Measurements from ENCODE around the gene BIN1. TPM values are rescaled to one million over a fixed set of nuclear protein-coding genes. Genes with fewer than 3 reads are reported as not detected.
"Not testable (repeated sequence)": the region's sequence is repeated elsewhere in the genome, so short reads cannot be mapped to it uniquely, and the experiment has no call there.

The BIN1 gene
- polyA plus RNA-seq, 4 donors: 6.7 to 54.3 (median 28.7) TPM

DNA sequence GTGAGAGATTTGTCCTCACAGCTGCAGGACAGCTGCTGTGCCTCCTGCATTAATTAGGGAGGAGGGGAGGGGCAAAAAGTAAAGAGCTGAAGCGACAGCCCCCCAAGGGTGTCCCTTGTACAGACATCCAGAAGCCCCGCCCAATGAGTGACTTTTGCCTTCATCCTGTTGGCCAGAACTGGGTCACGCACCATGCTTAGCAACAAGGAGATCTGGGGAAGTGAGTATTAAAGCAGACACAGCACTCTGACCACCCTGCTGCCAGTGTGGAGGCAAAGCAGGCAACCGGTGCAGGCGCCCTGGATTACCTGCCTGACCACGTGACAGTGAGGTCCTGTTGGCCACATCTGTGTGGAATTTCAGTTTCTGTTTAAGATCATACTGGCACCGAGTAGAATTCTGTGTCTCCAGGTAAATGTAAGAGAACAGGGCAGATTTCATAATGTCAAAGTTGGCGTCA is 21.5 kb upstream of the BIN1 start:
- peak overlapping the region in 2 of 3 donors; percentile 54 to 67 for H3K27ac ChIP-seq (ENCODE audit: low read depth in 1 of 3, low read length in 2 of 3)
- peaks cover 0 to 5% (median 0%) of the 10 kb centered on the region in 3 donors for H3K4me1 ChIP-seq (ENCODE audit: control insufficient read depth in 3 of 3, insufficient read depth in 2 of 3, low read depth in 1 of 3, low read length in 2 of 3)
- H3K9me3 ChIP-seq (ENCODE audit: control insufficient read depth in 2 of 2, insufficient read depth in 1 of 2, low read depth in 1 of 2, low read length in 1 of 2): no peaks in the 10 kb centered on the region
- FAIRE-seq: no peak
- no peaks in the 10 kb centered on the region for H3K27me3 ChIP-seq (ENCODE audit: control insufficient read depth in 3 of 3, insufficient read depth in 3 of 3, low read length in 3 of 3)
- WGBS, 3 donors: 10 to 33% (median 14%) methylated on average over 8 of the region's 8 CpGs
- H3K36me3 ChIP-seq (ENCODE audit: control insufficient read depth in 3 of 3, insufficient read depth in 2 of 3, low read depth in 1 of 3, low read length in 3 of 3): no peaks in the 10 kb centered on the region
- peak; percentile 77 to 87 for DNase-seq
- H3K4me3 ChIP-seq (ENCODE audit: low read depth in 1 of 3, low read length in 3 of 3): peak overlapping the region in 1 of 3 donors; percentile 11

DNA sequence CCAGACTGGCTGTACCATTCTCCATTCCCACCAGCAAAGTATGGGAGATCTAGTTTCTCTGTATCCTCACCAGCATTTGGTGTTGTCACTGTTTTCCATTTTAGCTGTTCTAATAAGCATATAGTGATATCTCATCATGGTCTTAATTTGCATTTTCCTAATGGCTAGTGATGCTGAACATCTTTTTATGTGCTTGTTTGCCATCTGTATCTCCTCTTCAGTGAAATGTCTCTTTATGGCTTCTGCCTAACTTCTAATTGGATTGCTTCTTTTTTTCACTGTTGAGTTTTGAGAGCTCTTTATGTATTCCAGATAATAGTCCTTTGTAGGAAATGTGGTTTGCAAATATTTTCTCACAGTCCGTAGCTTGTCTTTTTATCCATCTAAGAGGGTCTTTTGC is 18.9 kb upstream of the BIN1 start:
- 89 to 93% (median 91%) methylated on average over 1 of the region's 1 CpG for WGBS, 3 donors
- no peak overlapping the region for H3K27ac ChIP-seq (ENCODE audit: low read depth in 1 of 3, low read length in 2 of 3)
- peaks cover 0 to 5% (median 0%) of the 10 kb centered on the region in 3 donors for H3K4me1 ChIP-seq (ENCODE audit: control insufficient read depth in 3 of 3, insufficient read depth in 2 of 3, low read depth in 1 of 3, low read length in 2 of 3)
- DNase-seq (no peak), FAIRE-seq (no peak)
- no peak overlapping the region for H3K4me3 ChIP-seq (ENCODE audit: low read depth in 1 of 3, low read length in 3 of 3)
- no peaks in the 10 kb centered on the region for H3K9me3 ChIP-seq (ENCODE audit: control insufficient read depth in 2 of 2, insufficient read depth in 1 of 2, low read depth in 1 of 2, low read length in 1 of 2)
- no peaks in the 10 kb centered on the region for H3K36me3 ChIP-seq (ENCODE audit: control insufficient read depth in 3 of 3, insufficient read depth in 2 of 3, low read depth in 1 of 3, low read length in 3 of 3)
- H3K27me3 ChIP-seq (ENCODE audit: control insufficient read depth in 3 of 3, insufficient read depth in 3 of 3, low read length in 3 of 3): no peaks in the 10 kb centered on the region

DNA sequence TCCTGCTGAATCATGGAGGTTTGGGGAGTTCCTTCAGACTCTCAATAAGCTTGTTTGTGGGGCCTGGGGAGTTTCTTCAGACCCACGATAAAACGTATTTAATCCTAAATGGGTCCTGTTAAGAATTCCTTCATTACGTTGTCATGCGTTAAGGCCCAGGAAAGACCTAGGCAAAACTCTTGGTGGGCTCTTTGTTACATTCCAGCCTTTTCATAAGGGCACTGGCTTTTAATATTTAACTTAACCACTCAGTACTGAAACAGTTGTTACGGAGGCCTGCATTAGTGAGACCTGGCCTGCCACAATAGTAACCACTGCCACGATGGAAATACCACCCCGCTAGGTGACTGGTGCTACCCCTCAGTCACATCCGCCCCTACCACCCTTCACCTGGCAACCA is 17.5 kb upstream of the BIN1 start:
- no peaks in the 10 kb centered on the region for H3K36me3 ChIP-seq (ENCODE audit: control insufficient read depth in 3 of 3, insufficient read depth in 2 of 3, low read depth in 1 of 3, low read length in 3 of 3)
- H3K4me1 ChIP-seq (ENCODE audit: control insufficient read depth in 3 of 3, insufficient read depth in 2 of 3, low read depth in 1 of 3, low read length in 2 of 3): peaks cover 0 to 5% (median 0%) of the 10 kb centered on the region in 3 donors
- DNase-seq (peak in 1 of 2 donors; percentile 26), FAIRE-seq (no peak)
- H3K27me3 ChIP-seq (ENCODE audit: control insufficient read depth in 3 of 3, insufficient read depth in 3 of 3, low read length in 3 of 3): no peaks in the 10 kb centered on the region
- 90 to 95% (median 94%) methylated on average over 8 of the region's 8 CpGs for WGBS, 3 donors
- peak overlapping the region in 1 of 3 donors; percentile 37 for H3K27ac ChIP-seq (ENCODE audit: low read depth in 1 of 3, low read length in 2 of 3)
- H3K4me3 ChIP-seq (ENCODE audit: low read depth in 1 of 3, low read length in 3 of 3): no peak overlapping the region
- no peaks in the 10 kb centered on the region for H3K9me3 ChIP-seq (ENCODE audit: control insufficient read depth in 2 of 2, insufficient read depth in 1 of 2, low read depth in 1 of 2, low read length in 1 of 2)

DNA sequence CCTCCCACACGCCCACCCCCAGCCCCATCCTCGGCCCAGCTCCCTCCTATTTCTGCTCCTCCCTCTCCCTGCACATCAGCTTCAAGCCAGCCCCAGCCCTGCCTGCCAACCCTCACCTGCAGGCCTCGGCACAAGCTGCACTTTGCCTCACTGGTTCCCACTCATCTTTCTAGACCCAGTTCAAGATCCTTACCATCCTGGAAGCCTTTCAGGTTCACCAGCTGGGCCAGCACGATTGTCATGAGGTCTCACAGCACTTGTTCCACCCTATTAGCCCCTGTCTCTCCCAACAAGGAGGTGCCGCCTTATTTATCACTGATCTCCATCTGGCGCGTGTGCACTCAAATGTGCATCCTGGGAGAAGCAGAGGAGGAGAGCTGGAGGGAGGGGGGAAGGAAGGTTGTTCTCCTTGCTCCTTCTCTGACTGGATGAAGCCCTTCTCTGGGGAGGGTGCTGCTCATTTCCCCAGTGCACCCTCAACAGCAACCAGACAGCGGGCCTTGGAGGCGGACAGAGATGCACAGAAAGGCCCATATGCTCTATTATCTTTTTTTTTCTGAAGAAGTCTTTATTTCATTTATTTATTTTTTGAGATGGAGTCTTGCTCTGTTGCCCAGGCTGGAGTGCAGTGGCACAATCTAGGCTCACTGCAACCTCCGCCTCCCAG is 15.5 kb upstream of the BIN1 start:
- DNase-seq (no peak), FAIRE-seq (no peak)
- Histone ChIP-seq H3K27ac (ENCODE audit: low read depth in 1 of 3, low read length in 2 of 3) (no peak overlapping the region), H3K4me3 (ENCODE audit: low read depth in 1 of 3, low read length in 3 of 3) (no peak overlapping the region), H3K4me1 (ENCODE audit: control insufficient read depth in 3 of 3, insufficient read depth in 2 of 3, low read depth in 1 of 3, low read length in 2 of 3) (peaks cover 0 to 5% (median 0%) of the 10 kb centered on the region in 3 donors), H3K36me3 (ENCODE audit: control insufficient read depth in 3 of 3, insufficient read depth in 2 of 3, low read depth in 1 of 3, low read length in 3 of 3) (no peaks in the 10 kb centered on the region), H3K27me3 (ENCODE audit: control insufficient read depth in 3 of 3, insufficient read depth in 3 of 3, low read length in 3 of 3) (no peaks in the 10 kb centered on the region), H3K9me3 (ENCODE audit: control insufficient read depth in 2 of 2, insufficient read depth in 1 of 2, low read depth in 1 of 2, low read length in 1 of 2) (no peaks in the 10 kb centered on the region)
- WGBS, 3 donors: 79 to 81% (median 80%) methylated on average over 10 of the region's 10 CpGs

DNA sequence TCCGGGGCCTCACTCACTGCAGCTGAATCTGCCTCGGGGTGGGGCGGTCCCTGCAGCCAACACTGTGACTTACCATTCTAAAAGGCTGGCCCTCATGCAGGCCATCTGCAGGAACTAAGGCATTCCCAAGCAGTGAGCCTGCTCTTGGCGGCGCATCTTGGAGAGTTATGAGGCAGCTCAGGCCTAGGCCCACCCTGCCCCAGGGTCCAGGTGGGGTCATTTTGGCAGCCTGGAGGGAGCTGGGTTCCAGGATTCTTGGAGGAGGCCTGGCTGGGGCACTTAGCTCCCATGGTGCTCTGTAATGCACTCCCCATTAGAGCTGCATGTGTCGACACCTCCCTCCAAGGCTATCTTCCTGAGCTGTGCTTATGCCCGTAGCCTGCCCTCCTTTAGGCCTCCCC is 14.8 kb upstream of the BIN1 start:
- 81 to 97% (median 92%) methylated on average over 7 of the region's 7 CpGs for WGBS, 3 donors
- no peak for DNase-seq
- Histone ChIP-seq H3K27me3 (ENCODE audit: control insufficient read depth in 3 of 3, insufficient read depth in 3 of 3, low read length in 3 of 3) (no peaks in the 10 kb centered on the region), H3K4me1 (ENCODE audit: control insufficient read depth in 3 of 3, insufficient read depth in 2 of 3, low read depth in 1 of 3, low read length in 2 of 3) (peaks cover 0 to 5% (median 0%) of the 10 kb centered on the region in 3 donors), H3K27ac (ENCODE audit: low read depth in 1 of 3, low read length in 2 of 3) (no peak overlapping the region), H3K36me3 (ENCODE audit: control insufficient read depth in 3 of 3, insufficient read depth in 2 of 3, low read depth in 1 of 3, low read length in 3 of 3) (no peaks in the 10 kb centered on the region), H3K4me3 (ENCODE audit: low read depth in 1 of 3, low read length in 3 of 3) (no peak overlapping the region), H3K9me3 (ENCODE audit: control insufficient read depth in 2 of 2, insufficient read depth in 1 of 2, low read depth in 1 of 2, low read length in 1 of 2) (no peaks in the 10 kb centered on the region)
- FAIRE-seq: no peak

DNA sequence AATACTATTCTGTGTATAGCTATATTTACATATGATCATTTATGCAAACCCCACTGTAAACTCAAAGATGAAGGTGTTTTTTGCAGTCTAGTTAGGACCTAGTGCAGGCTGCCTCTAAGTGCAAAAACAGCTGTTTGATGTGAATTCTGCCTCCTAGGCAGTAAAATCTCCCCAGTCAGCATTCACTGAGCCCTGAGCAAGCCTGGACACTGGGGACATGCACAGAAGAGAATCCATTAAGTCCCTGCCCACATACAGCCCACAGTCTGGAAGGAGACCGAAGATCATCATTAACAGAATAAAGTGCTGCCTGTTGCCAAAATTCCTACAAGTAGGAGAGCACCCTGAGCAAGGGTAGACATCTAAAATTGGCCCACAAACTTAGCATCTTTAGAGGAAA is 14.4 kb upstream of the BIN1 start:
- Histone ChIP-seq H3K36me3 (ENCODE audit: control insufficient read depth in 3 of 3, insufficient read depth in 2 of 3, low read depth in 1 of 3, low read length in 3 of 3) (no peaks in the 10 kb centered on the region), H3K4me1 (ENCODE audit: control insufficient read depth in 3 of 3, insufficient read depth in 2 of 3, low read depth in 1 of 3, low read length in 2 of 3) (peaks cover 0 to 6% (median 0%) of the 10 kb centered on the region in 3 donors), H3K4me3 (ENCODE audit: low read depth in 1 of 3, low read length in 3 of 3) (no peak overlapping the region), H3K27me3 (ENCODE audit: control insufficient read depth in 3 of 3, insufficient read depth in 3 of 3, low read length in 3 of 3) (no peaks in the 10 kb centered on the region), H3K9me3 (ENCODE audit: control insufficient read depth in 2 of 2, insufficient read depth in 1 of 2, low read depth in 1 of 2, low read length in 1 of 2) (no peaks in the 10 kb centered on the region), H3K27ac (ENCODE audit: low read depth in 1 of 3, low read length in 2 of 3) (no peak overlapping the region)
- FAIRE-seq (no peak), DNase-seq (no peak)
- WGBS, 3 donors: 76 to 88% (median 81%) methylated on average over 1 of the region's 1 CpG

DNA sequence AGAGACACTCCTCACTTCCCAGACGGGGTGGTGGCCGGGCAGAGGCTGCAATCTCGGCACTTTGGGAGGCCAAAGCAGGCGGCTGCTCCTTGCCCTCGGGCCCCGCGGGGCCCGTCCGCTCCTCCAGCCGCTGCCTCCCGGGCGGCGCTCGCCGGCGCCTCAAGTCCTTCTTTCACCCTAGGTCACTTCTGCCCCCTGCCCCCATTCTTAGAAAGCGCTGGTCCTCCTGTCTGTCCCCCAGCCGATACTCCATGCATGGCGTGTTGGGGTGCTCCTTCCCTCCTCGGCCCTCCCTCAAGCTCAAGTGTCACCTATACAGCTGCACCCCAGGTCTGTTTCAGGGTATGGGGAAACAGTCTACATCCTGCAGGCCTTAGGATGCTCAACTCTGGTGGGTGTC is 13.5 kb upstream of the BIN1 start:
- not testable (repeated sequence) for DNase-seq; H3K27ac ChIP-seq (ENCODE audit: low read depth in 1 of 3, low read length in 2 of 3); H3K4me3 ChIP-seq (ENCODE audit: low read depth in 1 of 3, low read length in 3 of 3); H3K9me3 ChIP-seq (ENCODE audit: control insufficient read depth in 2 of 2, insufficient read depth in 1 of 2, low read depth in 1 of 2, low read length in 1 of 2); H3K27me3 ChIP-seq (ENCODE audit: control insufficient read depth in 3 of 3, insufficient read depth in 3 of 3, low read length in 3 of 3); FAIRE-seq; H3K36me3 ChIP-seq (ENCODE audit: control insufficient read depth in 3 of 3, insufficient read depth in 2 of 3, low read depth in 1 of 3, low read length in 3 of 3)
- peaks cover 0 to 11% (median 2%) of the 10 kb centered on the region in 3 donors for H3K4me1 ChIP-seq (ENCODE audit: control insufficient read depth in 3 of 3, insufficient read depth in 2 of 3, low read depth in 1 of 3, low read length in 2 of 3)
- WGBS, 3 donors: 96 to 97% (median 97%) methylated on average over 10 to 20 of the region's 20 CpGs

DNA sequence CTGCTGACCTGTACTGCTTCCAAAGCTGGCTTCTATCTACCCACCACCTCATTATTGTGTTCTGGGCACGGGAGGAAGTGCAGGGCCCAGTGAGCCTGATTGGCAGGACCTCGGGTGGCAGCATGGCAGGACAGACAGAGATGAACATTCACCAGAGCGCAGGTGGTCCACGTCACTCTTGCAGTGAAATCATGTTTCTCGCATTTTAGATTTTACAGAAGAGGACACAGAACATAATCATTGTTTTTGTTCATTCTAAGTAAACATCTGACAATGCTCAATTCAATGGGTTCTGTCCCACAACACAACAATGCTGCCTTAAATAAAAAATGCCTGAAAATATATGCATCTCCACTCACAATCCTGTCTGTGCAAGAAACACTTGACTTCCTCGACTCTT is 11.5 kb upstream of the BIN1 start:
- no peak overlapping the region for H3K4me3 ChIP-seq (ENCODE audit: low read depth in 1 of 3, low read length in 3 of 3)
- DNase-seq (no peak), FAIRE-seq (no peak)
- H3K27ac ChIP-seq (ENCODE audit: low read depth in 1 of 3, low read length in 2 of 3): no peak overlapping the region
- no peaks in the 10 kb centered on the region for H3K27me3 ChIP-seq (ENCODE audit: control insufficient read depth in 3 of 3, insufficient read depth in 3 of 3, low read length in 3 of 3)
- no peaks in the 10 kb centered on the region for H3K9me3 ChIP-seq (ENCODE audit: control insufficient read depth in 2 of 2, insufficient read depth in 1 of 2, low read depth in 1 of 2, low read length in 1 of 2)
- H3K36me3 ChIP-seq (ENCODE audit: control insufficient read depth in 3 of 3, insufficient read depth in 2 of 3, low read depth in 1 of 3, low read length in 3 of 3): no peaks in the 10 kb centered on the region
- WGBS, 3 donors: 73 to 86% (median 81%) methylated on average over 6 of the region's 6 CpGs
- peaks cover 0 to 15% (median 2%) of the 10 kb centered on the region in 3 donors for H3K4me1 ChIP-seq (ENCODE audit: control insufficient read depth in 3 of 3, insufficient read depth in 2 of 3, low read depth in 1 of 3, low read length in 2 of 3)

DNA sequence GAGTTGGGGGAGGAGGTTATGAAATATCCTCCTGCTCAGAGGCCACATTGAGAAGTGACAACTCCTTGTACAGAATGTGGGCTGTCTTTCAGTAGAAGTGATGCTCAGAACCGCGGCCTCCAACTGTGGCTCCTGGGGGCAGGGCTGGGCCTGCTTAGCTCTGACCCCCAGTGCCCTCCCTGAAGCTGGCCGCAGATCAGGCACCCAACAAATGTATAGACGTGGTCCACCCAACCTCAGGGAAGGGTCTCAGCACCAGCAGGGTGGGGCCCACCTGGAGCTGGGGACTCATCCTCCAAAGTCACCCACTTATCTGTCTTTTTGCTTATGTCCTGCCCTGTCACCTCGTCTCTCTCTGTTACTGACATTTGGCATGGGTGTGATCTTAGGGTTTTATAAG is 11.1 kb upstream of the BIN1 start:
- 85 to 93% (median 88%) methylated on average over 5 of the region's 5 CpGs for WGBS, 3 donors
- DNase-seq (no peak), FAIRE-seq (no peak)
- no peak overlapping the region for H3K27ac ChIP-seq (ENCODE audit: low read depth in 1 of 3, low read length in 2 of 3)
- H3K9me3 ChIP-seq (ENCODE audit: control insufficient read depth in 2 of 2, insufficient read depth in 1 of 2, low read depth in 1 of 2, low read length in 1 of 2): no peaks in the 10 kb centered on the region
- peaks cover 0 to 15% (median 2%) of the 10 kb centered on the region in 3 donors for H3K4me1 ChIP-seq (ENCODE audit: control insufficient read depth in 3 of 3, insufficient read depth in 2 of 3, low read depth in 1 of 3, low read length in 2 of 3)
- H3K4me3 ChIP-seq (ENCODE audit: low read depth in 1 of 3, low read length in 3 of 3): no peak overlapping the region
- H3K36me3 ChIP-seq (ENCODE audit: control insufficient read depth in 3 of 3, insufficient read depth in 2 of 3, low read depth in 1 of 3, low read length in 3 of 3): no peaks in the 10 kb centered on the region
- no peaks in the 10 kb centered on the region for H3K27me3 ChIP-seq (ENCODE audit: control insufficient read depth in 3 of 3, insufficient read depth in 3 of 3, low read length in 3 of 3)
